SU-DHL-6 (cell line): ENCODE results near the gene TRIM38.

Experiments used
- H2AFZ ChIP-seq: fragments of 200-600 bp; sonication (generic); 2 replicates; pipeline ENCODE4 v1.6.1; 2014; ENCODE audit warnings: low read depth, mild to moderate bottlenecking, moderate library complexity, mixed read lengths, antibody characterized with exemption, low read length; ENCODE audit not compliant: severe bottlenecking
- H3F3A ChIP-seq: fragments of 200-600 bp; shearing (Covaris generic); 2 replicates; pipeline ENCODE4 v1.6.0; 2016; ENCODE audit warnings: antibody characterized with exemption, mild to moderate bottlenecking; ENCODE audit not compliant: insufficient read depth
- H3K27ac ChIP-seq: fragments of 200-600 bp; sonication (generic); 2 replicates; pipeline ENCODE4 v1.5.1; 2016; ENCODE audit warnings: low read depth, mild to moderate bottlenecking, low read length, moderate library complexity, mixed read lengths
- H3K27me3 ChIP-seq: fragments of 200-600 bp; sonication (generic), shearing (Covaris generic); 2 replicates; pipeline ENCODE4 v1.6.0; 2014; ENCODE audit warnings: mild to moderate bottlenecking, low read length
- H3K36me3 ChIP-seq: fragments of 200-600 bp; sonication (generic); 2 replicates; pipeline ENCODE4 v1.6.1; 2014; ENCODE audit warnings: mild to moderate bottlenecking, low read length, mixed read lengths
- H3K4me2 ChIP-seq: fragments of 300-600, 200-600 bp; shearing (Covaris generic), sonication (generic); 2 replicates; pipeline ENCODE4 v1.6.0; 2014; ENCODE audit warnings: low read length, low read depth, mild to moderate bottlenecking; ENCODE audit not compliant: poor library complexity, severe bottlenecking
- H3K4me3 ChIP-seq: fragments of 200-600 bp; sonication (generic); 2 replicates; pipeline ENCODE4 v1.5.1; 2014; ENCODE audit warnings: antibody characterized with exemption, low read length, mild to moderate bottlenecking, mixed read lengths; ENCODE audit not compliant: insufficient read depth, poor library complexity, severe bottlenecking
- H3K79me2 ChIP-seq: fragments of 200-600 bp; sonication (generic); 2 replicates; pipeline ENCODE4 v1.6.1; 2014; ENCODE audit warnings: mild to moderate bottlenecking, low read length, moderate library complexity; ENCODE audit not compliant: insufficient read depth
- H3K9ac ChIP-seq: fragments of 200-600 bp; sonication (generic); 2 replicates; pipeline ENCODE4 v1.7.0; 2014; ENCODE audit warnings: mild to moderate bottlenecking, low read length
- H3K9me2 ChIP-seq: fragments of 200-600 bp; sonication (generic); replicated peaks from 2 replicates; pipeline ENCODE4 v1.6.1; 2014; ENCODE audit warnings: low read length; ENCODE audit not compliant: insufficient read depth
- H3K9me3 ChIP-seq: fragments of 200-600 bp; sonication (generic); 2 replicates; pipeline ENCODE4 v1.6.1; 2014; ENCODE audit warnings: low read length, mixed read lengths; ENCODE audit not compliant: insufficient read depth
- H4K20me1 ChIP-seq: fragments of 200-600 bp; sonication (generic); 2 replicates; pipeline ENCODE4 v1.6.1; 2014; ENCODE audit warnings: low read depth, mild to moderate bottlenecking, antibody characterized with exemption, low read length, moderate library complexity, mixed read lengths
- EZH2phosphoT487 ChIP-seq: fragments of 200-600 bp; sonication (generic), shearing (Covaris generic); conservative IDR thresholded peaks from 2 replicates; pipeline ENCODE4 v1.6.1; 2018; ENCODE audit warnings: mild to moderate bottlenecking, antibody characterized with exemption, low read length, moderate library complexity, mixed read lengths
- TF ChIP-seq, protein P1 (sequence below): fragments of 200-600 bp; sonication (generic); IDR thresholded peaks from one replicate; pipeline ENCODE4 v1.5.1; 2017; ENCODE audit warnings: antibody characterized with exemption, mild to moderate bottlenecking, low read length, moderate library complexity; ENCODE audit not compliant: insufficient read depth, poor library complexity, severe bottlenecking

Gene TRIM38

DNA sequence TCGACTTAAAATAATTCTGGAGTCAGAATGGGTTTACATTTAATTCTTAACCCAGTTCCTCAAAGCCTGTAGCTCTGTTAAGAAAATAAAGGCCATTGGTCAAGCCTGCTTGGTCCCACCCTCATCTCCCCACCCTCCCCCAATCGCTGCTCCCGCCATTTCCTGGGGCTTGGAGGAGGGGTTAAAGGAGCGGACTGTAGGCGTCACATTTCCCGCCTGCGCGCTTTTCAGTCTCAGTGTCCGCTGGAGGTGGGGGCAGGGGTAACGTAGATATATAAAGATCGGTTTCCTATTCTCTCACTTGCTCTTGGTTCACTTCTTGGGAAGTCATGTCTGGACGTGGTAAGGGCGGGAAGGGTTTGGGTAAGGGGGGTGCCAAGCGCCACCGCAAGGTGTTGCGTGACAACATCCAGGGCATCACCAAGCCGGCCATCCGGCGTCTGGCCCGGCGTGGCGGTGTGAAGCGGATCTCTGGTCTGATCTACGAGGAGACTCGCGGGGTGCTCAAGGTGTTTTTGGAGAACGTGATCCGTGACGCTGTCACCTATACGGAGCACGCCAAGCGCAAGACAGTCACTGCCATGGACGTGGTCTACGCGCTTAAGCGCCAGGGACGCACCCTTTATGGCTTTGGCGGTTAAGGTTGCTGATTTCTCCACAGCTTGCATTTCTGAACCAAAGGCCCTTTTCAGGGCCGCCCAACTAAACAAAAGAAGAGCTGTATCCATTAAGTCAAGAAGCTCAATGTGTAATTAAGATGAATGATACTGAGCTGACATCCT lies 58.9 kb downstream of the TRIM38 start:
- peak overlapping the region; percentile 73 for H3K9ac ChIP-seq
- TF ChIP-seq EZH2phosphoT487: no peak
- TF ChIP-seq, protein P1, sequence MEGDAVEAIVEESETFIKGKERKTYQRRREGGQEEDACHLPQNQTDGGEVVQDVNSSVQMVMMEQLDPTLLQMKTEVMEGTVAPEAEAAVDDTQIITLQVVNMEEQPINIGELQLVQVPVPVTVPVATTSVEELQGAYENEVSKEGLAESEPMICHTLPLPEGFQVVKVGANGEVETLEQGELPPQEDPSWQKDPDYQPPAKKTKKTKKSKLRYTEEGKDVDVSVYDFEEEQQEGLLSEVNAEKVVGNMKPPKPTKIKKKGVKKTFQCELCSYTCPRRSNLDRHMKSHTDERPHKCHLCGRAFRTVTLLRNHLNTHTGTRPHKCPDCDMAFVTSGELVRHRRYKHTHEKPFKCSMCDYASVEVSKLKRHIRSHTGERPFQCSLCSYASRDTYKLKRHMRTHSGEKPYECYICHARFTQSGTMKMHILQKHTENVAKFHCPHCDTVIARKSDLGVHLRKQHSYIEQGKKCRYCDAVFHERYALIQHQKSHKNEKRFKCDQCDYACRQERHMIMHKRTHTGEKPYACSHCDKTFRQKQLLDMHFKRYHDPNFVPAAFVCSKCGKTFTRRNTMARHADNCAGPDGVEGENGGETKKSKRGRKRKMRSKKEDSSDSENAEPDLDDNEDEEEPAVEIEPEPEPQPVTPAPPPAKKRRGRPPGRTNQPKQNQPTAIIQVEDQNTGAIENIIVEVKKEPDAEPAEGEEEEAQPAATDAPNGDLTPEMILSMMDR: no peak
- H3K27ac ChIP-seq: peak overlapping the region; percentile 94
- peak overlapping the region; percentile 57 for H3K4me3 ChIP-seq
- H3K9me2 ChIP-seq: no peaks in the 10 kb centered on the region
- peak overlapping the region; percentile 86 for H3K4me2 ChIP-seq
- peaks cover 6% of the 10 kb centered on the region; the same call in 1 of the 2 replicates for H3K9me3 ChIP-seq
- no peaks in the 10 kb centered on the region for H3K36me3 ChIP-seq
- no peaks in the 10 kb centered on the region for H3K27me3 ChIP-seq
- H3F3A ChIP-seq: peaks cover 42% of the 10 kb centered on the region
- H3K79me2 ChIP-seq: no peaks in the 10 kb centered on the region
- H4K20me1 ChIP-seq: no peaks in the 10 kb centered on the region
- peak overlapping the region; percentile 15 for H2AFZ ChIP-seq

- Histone ChIP-seq H3K27ac (peak overlapping the region; percentile 94), H2AFZ (peak overlapping the region; percentile 10), H3K9me3 (peaks cover 6% of the 10 kb centered on the region; the same call in 1 of the 2 replicates), H3K9ac (peak overlapping the region; percentile 73), H3K79me2 (no peaks in the 10 kb centered on the region), H3K4me2 (peak overlapping the region; percentile 86), H3K4me3 (peak overlapping the region; percentile 57), H3F3A (peaks cover 47% of the 10 kb centered on the region), H4K20me1 (no peaks in the 10 kb centered on the region), H3K9me2 (no peaks in the 10 kb centered on the region), H3K36me3 (no peaks in the 10 kb centered on the region), H3K27me3 (no peaks in the 10 kb centered on the region)
- TF ChIP-seq, protein P1: no peak
- TF ChIP-seq EZH2phosphoT487: no peak
Observed at GRCh38 chr6:26022132-26022472, 59.5 kb downstream of the TRIM38 start.

- H3K4me3 ChIP-seq: no peak overlapping the region
- no peak for TF ChIP-seq EZH2phosphoT487
- TF ChIP-seq, protein P1: no peak
- no peaks in the 10 kb centered on the region for H3K36me3 ChIP-seq
- H3K9me2 ChIP-seq: no peaks in the 10 kb centered on the region
- H3K27me3 ChIP-seq: no peaks in the 10 kb centered on the region
- peaks cover 6% of the 10 kb centered on the region; the same call in 1 of the 2 replicates for H3K9me3 ChIP-seq
- peak overlapping the region; percentile 86 for H3K4me2 ChIP-seq
- no peak overlapping the region for H2AFZ ChIP-seq
- H3F3A ChIP-seq: peaks cover 54% of the 10 kb centered on the region
- no peaks in the 10 kb centered on the region for H4K20me1 ChIP-seq
- no peaks in the 10 kb centered on the region for H3K79me2 ChIP-seq
- H3K9ac ChIP-seq: peak overlapping the region; percentile 73
- H3K27ac ChIP-seq: peak overlapping the region; percentile 94
Observed at GRCh38 chr6:26022737-26023136, 60.1 kb downstream of the TRIM38 start.
